Measurements from ENCODE around the gene CTTN.
"Not testable (repeated sequence)": the region's sequence is repeated elsewhere in the genome, so short reads cannot be mapped to it uniquely, and the experiment has no call there.

Gene CTTN

DNA sequence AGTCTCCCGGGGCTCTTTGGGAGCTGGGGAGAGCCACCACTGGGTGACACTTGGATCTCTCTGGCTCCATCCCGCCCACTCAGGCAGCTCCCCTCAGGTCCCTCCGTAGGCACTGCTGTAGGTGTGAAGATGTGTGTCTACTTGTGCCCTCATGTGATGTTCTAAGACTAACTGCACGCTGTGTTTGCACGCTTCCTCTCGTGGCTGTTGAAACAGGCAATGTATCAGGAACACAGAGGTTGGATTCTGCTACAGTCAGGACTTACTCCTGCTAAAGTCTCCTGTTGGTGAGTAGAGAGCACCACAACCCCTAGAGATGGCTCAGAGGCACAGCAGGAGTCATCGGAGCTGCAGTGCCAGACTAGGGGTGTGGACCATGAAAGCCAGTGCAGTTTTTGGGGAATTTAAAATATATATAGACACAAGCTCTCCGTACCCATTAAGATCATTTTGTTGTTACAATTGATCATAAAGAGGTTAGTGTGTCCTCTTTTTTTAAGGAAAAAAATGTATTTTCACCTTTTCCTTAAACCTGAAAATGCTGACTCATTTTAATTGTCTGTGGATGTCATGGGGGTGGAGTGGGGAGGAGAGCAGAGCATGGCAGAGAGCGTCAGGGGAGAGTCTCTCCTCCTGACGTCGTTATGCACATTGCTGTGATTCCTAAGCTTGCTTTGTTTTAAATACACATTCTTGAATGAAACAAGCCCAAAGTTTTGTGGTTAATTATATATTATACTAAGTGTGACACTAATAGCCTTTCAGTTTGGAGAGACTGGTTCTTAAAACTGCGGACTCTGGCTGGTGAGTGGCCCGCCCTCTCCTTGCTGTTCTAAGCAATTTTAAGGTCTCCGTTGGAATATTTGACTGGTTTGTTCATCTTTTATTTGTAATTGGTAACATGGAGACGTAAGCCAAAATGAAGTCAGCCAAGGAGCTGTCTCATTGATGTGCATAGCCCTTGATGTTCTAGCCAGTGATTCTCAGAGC lies 16.2 kb upstream of the CTTN start:
- DNase-seq (ENCODE audit: low read depth) = peak; percentile 90

DNA sequence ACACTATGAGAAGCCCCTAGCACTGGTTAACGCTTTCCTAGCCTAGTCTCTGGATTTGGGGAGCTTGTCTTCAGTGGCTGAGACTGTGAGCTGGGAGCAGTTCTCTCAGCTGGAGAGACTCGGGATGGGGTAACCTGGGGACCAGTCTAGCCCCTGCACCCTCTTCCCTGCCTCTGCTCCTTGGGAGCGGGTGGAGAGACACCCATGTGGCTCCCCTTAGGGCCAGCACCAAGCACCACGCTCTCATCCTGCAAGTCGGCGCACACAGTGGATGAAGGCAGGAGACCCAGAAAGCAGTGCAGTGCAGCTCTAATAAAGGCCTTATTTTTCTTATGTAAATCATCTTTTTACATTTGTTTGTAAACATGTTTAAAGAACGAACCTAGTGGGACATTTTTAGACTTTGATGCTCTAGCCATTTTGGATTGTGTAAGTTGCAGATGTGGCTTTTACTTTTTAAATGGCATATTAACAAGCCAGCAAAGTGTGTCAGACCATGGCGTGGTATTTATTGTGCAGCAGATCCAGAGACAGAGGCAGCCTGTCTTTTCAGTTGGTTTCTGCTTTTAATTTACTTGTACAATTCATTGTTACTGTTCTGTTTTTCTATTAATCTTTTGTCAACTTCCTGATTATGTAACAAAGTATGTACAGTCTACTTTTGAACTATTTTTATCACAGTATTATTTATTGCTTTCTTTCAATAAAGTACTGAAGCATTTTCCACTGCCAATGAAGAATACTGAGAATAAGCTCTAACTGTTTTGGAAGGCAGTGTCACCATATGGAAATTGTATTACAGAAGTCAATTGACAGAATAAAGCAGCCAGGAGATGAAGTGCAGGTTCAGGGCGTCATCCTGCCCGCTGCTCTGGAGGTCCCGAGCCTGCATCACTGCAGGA lies 14.4 kb upstream of the CTTN start:
- peak; percentile 25 for DNase-seq (ENCODE audit: low read depth)

DNA sequence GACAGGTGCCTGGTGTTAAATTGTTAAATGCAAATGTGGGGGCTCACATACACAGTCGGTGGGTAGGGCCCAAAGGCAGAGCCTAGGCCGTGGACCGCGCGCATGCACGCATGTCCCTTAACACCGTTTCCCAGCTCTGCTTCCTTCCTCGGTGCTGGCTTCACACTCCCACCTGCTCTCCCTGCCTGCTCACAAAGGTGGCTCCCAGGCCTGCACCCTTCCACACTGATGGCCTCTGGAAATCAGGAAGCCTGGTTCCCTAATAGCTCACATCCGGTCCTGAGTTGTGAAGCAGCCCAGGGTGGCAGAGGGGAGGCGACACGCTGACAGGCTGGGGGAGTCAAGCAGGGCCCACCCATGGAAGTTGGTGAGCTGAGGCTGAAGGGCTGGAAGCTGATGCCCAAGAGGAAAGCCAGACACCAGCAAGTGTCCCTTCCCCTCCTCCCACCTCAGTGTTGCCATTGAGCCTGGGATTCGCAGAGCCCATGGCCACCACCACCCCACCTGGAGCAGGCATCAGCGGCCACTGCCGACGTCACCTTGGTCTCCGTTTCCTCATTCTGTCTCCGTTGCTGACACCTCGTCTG lies 13.7 kb upstream of the CTTN start:
- no peak for DNase-seq (ENCODE audit: low read depth)

DNA sequence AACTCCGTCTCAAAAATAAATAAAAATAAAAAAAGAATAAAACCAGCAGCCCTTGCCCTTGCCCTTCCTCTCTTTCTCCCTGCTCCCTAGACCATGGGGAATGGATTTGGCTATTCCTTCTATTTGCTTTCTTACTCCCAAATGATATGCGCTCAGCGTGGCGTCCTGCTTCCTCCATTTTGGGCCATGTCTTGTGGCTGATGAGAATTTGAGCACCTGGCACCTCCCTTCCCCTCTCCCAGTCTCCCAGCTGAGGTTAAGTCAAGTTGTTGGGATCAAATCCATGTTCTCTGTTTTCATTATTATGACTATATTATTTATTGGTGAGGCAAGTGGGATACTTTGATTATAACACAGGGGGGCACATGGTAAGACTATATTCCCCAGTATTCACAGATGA lies 10.8 kb upstream of the CTTN start:
- no peak for DNase-seq (ENCODE audit: low read depth)

DNA sequence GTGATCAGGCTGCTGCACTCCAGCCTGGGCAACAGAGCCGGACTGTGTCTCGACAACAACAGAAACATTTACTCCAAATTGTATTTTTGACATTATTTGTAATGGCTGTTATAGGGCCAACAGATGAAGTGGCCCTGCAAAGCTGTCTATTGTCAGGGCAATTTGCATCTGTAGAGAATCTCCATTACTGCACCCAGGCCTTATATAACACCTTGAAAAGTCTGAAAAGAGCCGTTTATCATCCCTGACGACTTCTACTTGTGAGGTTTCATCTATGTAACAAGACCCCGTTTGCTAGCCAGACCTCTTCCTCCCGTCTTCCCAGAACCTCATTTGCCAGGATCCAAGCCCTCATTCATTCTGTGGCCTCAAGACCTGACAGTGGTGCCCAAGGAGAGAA lies 9.1 kb upstream of the CTTN start:
- no peak for DNase-seq (ENCODE audit: low read depth)

DNA sequence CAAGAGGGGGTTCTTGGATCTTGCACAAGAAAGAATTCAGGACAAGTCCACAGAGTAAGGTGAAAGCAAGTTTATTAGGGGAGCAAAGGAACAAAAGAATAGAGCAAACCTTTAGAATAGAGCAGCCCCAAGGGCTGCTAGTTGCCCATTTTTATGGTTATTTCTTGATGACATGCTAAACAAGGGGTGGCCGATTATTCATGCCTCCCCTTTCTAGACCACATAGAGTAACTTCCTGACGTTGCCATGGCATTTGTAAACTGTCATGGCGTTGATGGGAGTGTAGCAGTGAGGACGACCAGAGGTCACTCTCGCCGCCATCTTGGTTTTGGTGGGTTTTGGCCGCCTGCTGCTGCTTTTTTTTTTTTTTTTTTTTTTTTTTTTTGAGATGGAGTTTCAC lies 7.4 kb upstream of the CTTN start:
- DNase-seq (ENCODE audit: low read depth) = not testable (repeated sequence)

DNA sequence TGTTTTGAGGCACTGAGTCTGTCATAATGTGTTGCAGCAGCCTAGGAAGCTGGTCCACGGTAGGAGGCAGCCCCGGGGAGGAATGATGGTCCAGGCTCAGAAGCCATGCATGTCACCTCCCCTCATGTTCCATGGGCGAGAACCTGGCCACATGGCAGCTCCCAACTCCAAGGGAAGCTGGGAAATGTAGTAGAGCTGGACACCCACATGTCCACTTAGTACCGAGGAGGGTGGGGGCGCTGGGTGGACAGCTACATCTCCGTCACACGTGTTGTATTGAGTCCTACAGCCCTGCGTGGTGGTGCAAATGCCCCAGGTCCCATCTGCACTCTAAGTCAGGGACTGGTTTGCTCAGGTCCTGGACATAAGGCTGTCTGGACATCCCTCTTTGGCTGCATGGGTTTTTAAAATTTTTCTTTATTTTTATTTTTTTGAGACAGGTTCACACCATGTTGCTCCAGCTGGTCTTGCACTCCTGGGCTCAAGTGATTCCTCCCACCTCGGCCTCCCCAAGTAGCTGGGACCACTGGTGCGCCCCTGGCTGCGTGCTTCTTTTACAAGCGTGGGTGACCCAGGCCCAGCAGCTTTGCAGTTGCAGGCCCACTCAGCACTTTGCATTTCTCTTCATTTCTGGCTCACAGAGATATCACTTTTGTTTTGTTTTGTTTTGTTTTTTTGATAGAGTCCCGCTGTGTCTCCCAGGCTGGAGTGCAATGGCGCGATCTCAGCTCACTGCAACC lies 3.9 kb upstream of the CTTN start:
- no peak for DNase-seq (ENCODE audit: low read depth)

DNA sequence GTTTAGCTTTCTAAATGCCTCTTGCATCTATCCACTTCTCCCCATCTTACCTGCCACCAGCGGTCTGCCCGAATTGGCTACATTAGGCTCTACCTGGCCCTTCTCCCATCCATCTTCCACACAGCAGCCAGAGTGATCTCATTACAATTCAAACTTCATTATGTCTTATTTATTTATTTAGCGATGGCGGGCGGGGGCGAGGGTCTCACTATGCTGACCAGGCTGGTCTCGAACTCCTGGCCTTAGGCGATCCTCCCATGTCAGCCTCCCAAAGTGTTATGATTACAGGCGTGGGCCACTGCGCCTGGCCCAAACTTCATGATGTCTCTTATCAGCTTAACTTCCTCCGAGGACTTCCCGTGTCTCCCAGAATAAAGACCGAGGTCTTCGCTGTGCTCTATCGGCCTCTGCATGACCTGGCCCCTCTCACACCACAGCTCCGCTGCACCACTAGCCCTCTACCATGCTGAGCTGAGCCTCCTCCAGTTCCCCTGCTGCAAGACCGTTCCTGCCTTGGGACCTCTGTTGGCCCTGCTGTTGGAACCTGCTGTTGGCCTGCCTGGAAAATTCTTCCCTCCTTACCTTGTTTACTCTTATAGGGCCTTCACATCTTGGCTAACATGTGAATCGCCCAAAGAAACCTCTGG lies 870 bp upstream of the CTTN start:
- DNase-seq (ENCODE audit: low read depth) = no peak

DNA sequence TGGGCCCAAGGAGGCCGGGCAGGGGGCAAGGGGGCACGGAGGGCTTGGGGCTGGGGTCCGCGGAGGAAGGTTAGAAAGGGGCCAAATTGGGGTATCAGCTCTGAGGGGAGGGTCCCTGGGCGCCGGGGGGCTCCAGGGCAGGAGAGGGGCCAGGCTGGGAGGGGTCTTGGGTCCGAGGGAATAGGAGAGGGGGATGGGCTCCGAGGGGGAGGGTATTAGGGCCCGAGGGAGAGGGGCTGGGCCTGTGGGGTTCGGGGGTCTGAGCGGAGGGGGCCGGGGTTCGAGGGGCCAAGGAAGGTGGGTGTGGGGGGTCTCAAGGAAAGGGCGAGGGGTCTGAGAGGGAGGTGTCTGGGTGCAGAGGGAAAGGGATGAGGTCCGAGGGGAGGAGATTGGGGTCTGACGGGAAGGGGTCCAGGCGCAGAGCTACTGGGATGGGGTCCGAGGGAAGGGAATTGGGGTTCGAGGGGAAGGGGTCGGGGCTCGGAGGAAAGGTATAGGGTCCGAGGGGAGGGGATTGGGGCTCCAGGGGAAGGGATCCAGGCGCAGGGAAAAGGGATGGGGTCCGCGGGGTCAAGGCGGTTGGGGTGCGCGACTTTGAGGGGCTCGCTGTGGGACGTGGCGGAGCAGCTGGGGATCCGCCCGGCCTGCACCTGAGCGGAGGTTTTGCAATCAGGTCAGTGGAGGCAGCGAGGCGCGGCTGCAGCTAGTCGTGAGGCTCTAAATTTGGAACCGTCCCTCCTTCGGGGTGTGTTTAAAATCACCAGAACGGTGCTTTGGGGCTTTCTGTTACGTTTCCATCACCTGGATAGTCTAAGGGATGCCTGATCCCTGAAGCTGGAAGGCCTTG lies 728 bp downstream of the CTTN start:
- DNase-seq (ENCODE audit: low read depth) = no peak

DNA sequence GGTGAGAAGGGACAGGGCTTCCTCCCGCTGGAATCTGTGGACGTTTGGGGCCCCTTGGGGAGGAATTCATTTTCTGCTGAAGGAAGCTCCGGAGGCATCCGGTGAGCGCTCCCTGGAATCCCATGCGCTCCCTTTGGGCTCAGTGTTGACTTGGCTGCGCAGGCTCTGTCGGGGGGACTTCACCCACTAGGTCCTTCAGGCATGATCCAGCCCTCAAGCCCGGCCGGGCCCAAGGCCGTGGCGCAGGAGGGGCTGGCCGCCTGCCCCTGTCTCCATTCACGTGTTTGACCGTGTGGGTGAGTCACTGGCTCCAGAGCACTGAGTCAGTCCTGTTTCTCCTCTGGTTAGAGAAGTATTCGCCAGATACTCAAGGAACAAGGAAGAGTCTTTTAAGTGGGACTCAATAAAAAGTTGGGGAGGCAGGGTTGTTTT lies 1.4 kb downstream of the CTTN start:
- DNase-seq (ENCODE audit: low read depth) = peak; percentile 90

DNA sequence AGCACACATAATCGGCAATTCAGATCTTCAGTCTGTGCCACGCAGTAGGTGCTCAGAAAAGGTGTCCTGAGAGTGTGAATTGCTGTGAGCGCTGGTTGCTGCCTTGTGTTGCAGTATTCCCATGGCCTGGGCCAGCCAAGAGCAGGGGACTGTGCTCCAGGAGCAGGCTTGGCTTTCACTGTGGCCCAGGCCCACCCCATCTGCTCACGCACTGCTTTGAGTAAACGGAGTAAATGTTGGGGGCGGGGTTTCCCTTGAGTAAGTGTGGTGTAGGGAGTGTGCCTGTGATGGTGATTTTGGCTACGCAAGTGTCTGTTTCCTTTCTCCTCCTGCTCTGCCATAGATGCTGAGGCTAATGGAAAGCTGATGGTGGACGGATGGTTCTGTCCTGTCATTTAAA lies 2.3 kb downstream of the CTTN start:
- DNase-seq (ENCODE audit: low read depth) = no peak

DNA sequence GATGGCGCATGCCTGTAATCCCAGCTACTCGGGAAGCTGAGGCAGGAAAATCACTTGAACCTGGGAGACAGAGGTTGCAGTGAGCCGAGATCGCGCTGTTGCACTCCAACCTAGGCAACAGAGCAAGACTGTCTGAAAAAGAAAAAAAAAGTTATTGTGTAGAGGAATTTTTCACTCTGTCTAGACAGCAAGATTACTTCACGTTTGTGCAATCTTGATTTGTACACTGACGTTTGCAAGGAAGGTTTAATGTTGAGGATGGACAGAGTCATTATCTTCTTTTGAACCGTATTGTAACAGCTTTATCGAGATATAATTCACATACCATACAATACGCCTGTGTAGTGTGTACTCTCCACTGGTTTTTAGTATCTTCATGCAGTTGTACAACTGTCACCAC lies 3.7 kb downstream of the CTTN start:
- DNase-seq (ENCODE audit: low read depth) = no peak

DNA sequence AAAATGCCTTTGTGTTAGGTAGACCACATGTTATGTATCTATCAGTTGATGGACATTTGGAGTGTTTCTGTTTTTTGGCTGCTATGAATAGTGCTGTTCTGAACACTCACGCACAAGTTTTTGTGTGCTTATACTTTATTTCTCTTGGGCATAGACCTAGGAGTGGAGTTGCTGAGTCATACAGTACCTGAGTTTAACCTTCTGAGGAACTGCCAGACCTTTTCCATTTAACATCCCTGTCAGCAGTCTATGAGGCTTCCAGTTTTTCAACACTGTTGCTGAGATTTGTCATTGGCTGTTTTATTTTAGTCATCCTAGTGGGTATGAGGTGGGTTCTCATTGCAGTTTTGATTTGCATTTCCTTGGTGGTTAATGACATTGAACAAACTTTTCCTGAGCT lies 4.4 kb downstream of the CTTN start:
- DNase-seq (ENCODE audit: low read depth) = no peak

DNA sequence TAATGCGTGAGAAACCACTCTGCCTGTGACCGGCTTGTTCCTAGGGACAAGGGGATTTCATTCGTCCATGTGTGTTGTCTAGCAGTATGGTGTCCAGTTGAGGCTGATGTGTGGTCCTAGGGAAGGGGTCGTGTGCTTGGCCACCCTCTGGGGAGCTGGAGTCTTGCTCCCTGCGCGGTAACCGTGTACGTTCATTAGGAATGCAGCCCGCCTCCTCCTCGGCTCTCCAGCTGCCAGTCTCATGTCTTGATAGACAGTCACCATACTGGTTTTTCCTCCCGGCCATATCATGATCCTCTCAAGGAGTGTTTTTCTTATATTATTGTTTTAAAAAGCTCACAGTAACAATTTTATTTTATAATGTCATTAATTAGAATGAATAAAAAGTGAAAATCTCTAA lies 5.9 kb downstream of the CTTN start:
- no peak for DNase-seq (ENCODE audit: low read depth)

DNA sequence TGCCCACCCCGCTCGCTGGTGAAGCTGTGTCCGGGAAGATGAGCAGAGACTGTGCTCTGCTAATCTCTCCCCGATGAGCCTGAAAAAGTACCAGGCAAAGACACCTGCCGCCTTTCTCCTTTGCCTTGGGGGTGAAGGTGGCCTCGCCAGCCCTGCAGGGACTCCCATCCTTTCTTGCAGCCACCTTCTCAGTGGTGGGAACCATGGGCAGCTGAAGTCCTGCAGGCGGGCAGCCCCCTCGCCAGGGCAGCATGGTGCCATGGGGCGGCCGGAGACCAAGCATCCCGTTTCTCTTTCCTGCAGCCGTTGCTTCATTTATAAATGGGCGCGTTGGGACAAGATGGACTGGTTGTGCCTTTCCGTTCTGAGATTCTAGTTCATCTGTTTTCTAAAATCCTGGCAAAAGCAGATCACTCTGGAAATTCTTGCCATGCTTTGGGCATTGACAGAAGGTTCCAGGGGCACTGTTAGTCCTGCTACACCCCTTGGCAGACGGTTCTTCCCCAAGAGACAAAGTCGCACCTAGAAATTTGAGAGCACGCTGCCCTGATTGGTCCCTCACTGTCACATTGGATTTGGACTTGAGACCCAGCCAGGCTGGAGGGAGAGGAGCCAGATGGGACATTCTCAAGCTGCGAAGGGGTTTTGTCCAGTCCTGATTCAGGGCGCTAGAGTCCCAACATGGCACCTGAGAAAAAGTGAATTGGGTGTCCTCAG lies 7.5 kb downstream of the CTTN start:
- no peak for DNase-seq (ENCODE audit: low read depth)

DNA sequence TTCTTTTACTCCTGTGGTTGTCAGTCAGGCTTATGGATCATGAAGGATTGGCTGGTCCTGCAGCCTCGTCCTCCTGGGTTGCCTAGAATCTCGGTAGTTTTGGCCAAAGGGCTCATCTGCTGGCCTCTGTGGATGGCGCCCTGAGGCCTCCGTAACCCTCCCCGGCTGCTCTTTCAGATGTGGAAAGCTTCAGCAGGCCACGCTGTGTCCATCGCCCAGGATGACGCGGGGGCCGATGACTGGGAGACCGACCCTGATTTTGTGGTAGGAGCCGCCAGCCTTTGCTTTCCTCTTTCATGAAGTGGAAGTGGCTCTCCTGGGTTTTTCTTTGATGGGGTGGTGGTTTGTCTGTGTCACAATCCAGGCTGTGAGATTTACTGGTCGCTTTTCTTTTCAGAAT lies 8.8 kb downstream of the CTTN start:
- DNase-seq (ENCODE audit: low read depth) = no peak

DNA sequence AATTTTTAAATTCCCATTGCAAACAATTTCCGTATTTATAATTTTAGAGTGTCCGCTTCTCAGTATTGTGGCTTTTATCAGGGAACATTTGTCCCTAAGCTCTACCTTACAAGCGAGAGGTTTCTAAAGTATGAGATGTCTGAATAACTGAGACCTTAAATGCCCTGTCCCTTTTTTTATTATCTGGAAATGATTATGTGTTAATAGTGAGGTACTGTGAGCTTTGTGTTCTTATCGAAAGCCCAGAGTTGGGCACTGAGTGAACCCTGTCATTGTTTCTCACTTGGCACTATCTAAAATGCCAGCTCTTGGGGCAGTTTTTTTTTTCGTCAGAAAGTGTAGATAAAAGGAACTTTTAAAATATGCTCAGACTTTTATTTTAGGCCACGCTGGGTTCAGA lies 9.5 kb downstream of the CTTN start:
- DNase-seq (ENCODE audit: low read depth) = no peak

DNA sequence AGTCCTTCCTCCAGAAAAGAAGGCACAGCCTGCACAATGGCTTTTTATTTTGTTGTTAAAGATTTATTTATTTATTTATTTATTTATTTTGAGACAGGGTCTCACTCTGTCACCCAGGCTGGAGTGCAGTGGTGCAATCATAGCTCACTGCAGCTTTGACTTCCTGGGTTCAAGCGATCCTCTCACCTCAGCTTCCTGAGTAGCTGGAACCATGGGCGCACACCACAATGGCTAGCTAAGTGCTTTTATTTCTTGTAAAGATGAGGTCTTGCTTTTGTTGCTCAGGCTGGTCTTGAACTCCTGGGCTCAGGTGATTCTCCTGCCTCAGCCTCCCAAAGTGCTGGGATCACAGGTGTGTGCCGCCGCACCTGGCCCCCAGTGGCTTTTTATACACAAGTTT lies 10.0 kb downstream of the CTTN start:
- not testable (repeated sequence) for DNase-seq (ENCODE audit: low read depth)

DNA sequence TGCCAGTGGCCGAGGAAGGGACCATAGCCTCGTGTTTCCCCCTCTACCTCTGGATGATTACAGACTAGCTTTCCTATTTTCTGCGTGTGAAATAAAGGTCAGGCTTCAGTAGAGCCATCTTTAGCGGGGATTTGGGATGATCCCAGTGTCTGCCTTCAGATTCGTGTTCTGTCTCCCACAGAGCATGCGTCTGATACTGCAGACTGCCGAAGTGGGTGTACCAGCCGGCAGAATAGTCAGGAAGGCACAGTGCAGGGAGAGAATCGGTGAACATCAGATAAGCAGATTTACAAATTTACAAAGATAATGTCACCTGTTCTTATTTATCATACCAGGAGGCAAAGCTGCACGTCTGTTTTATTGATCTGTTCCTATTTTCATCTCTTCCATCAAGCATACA lies 11.1 kb downstream of the CTTN start:
- DNase-seq (ENCODE audit: low read depth) = no peak

DNA sequence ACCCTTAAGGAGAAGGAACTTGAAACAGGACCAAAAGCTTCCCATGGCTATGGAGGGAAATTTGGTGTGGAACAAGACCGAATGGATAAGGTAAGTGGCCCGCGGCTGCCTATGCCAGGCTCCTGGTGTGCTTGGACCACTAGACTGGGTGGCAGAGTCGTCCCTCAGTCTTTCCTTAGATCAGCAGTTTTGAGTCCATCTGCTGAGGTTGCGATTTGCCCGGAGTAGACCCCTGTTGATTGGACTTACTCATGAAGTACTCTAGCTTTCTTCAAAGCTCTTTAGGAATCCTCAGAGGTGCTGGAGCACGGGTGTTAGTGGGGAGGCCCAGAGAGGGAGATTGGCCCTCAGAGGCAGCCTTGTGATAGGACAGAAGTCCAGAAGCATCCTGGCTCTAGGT lies 11.5 kb downstream of the CTTN start:
- no peak for DNase-seq (ENCODE audit: low read depth)

All from fibroblast of gingiva (primary cell).